Adrenal gland (tissue), 5 donors: ENCODE data around the gene SNX8.

ENCODE experiments used
- CTCF ChIP-seq, 6 experiments: fragments of 450-650 bp in 4 of 6; fragments of 200-600 bp in 2 of 6; sonication (generic) in 1 of 6; IDR thresholded peaks; 1 replicate in 5 of 6; 2 replicates in 1 of 6; pipeline versions ENCODE4 v1.5.1 to v1.8.0; 2016 to 2021; ENCODE audit warnings: antibody characterized with exemption in 6 of 6, mild to moderate bottlenecking in 2 of 6, moderate library complexity in 1 of 6
- POLR2A ChIP-seq, 2 donors: fragments of 450-650 bp; IDR thresholded peaks; one replicate each; pipeline ENCODE4 v1.6.1; 2017; ENCODE audit warnings: antibody characterized with exemption in 2 of 2, mild to moderate bottlenecking in 2 of 2, moderate library complexity in 1 of 2
- donor health status: DM: no; HTN: no; CAD: no.

GRCh38 chr7:2220954-2221353 lies 93.3 kb downstream of the SNX8 start:
- TF ChIP-seq CTCF (IDR thresholded peaks at IDR 0.05) = no peak
- TF ChIP-seq POLR2A (IDR thresholded peaks at IDR 0.05) = no peak
